ENCODE data around the gene ZRANB3. TPM values are rescaled to one million over a fixed set of nuclear protein-coding genes. Genes with fewer than 3 reads are reported as not detected.
A peak's percentile ranks its signal among the peaks of the same experiment; 100 is the strongest.

The ZRANB3 gene
- total RNA-seq, 1 experiment from 2014 or later, result 16.3 TPM

GRCh38 chr2:135187270-135187669 lies 343.7 kb downstream of the ZRANB3 start:
- no TSS peak for BruUV-seq (replicated peaks)

GRCh38 chr2:135186054-135186453 lies 345.0 kb downstream of the ZRANB3 start:
- no peak for DNase-seq (ENCODE audit: unreplicated experiment)
- no TSS peak for BruUV-seq (replicated peaks)
- Mint-ChIP-seq H3K27me3 (ENCODE audit: insufficient read depth, unreplicated experiment) (no peaks in the 10 kb centered on the region), H3K4me1 (ENCODE audit: insufficient read depth, unreplicated experiment) (no peaks in the 10 kb centered on the region), H3K36me3 (ENCODE audit: insufficient read depth, unreplicated experiment) (peaks cover 17% of the 10 kb centered on the region), H3K9me3 (ENCODE audit: unreplicated experiment) (no peaks in the 10 kb centered on the region), H3K27ac (ENCODE audit: low read depth, unreplicated experiment) (no peak overlapping the region), H3K4me3 (ENCODE audit: unreplicated experiment) (no peak overlapping the region)
- no peak for TF ChIP-seq CTCF (IDR thresholded peaks at IDR 0.05; ENCODE audit: unreplicated experiment)
- CTCF ChIA-PET, result no interaction called here
- intact Hi-C loops (cut with micrococcal nuclease), result no loop called here
- POLR2A ChIA-PET, result no interaction called here

More at GRCh38 chr2:135187270-135187669, 343.7 kb downstream of the ZRANB3 start:
- intact Hi-C loops (cut with micrococcal nuclease), result no loop called here
- TF ChIP-seq CTCF (IDR thresholded peaks at IDR 0.05; ENCODE audit: unreplicated experiment), result no peak
- Mint-ChIP-seq H3K27me3 (ENCODE audit: insufficient read depth, unreplicated experiment) (no peaks in the 10 kb centered on the region), H3K4me1 (ENCODE audit: insufficient read depth, unreplicated experiment) (no peaks in the 10 kb centered on the region), H3K27ac (ENCODE audit: low read depth, unreplicated experiment) (no peak overlapping the region), H3K36me3 (ENCODE audit: insufficient read depth, unreplicated experiment) (peaks cover 13% of the 10 kb centered on the region), H3K9me3 (ENCODE audit: unreplicated experiment) (no peaks in the 10 kb centered on the region), H3K4me3 (ENCODE audit: unreplicated experiment) (no peak overlapping the region)
- CTCF ChIA-PET, result interaction anchor here (0.6 to 0.9 kb wide), 2 partner anchors 37 to 761 kb away, joined by 3 to 6 read pairs; no protein-coding TSS in a partner anchor
- POLR2A ChIA-PET, result no interaction called here
- DNase-seq (ENCODE audit: unreplicated experiment), result no peak

GRCh38 chr2:135183822-135184221 lies 347.2 kb downstream of the ZRANB3 start:
- intact Hi-C loops (cut with micrococcal nuclease), result no loop called here
- H3K36me3 Mint-ChIP-seq (ENCODE audit: insufficient read depth, unreplicated experiment), result peaks cover 27% of the 10 kb centered on the region
- no peaks in the 10 kb centered on the region for H3K4me1 Mint-ChIP-seq (ENCODE audit: insufficient read depth, unreplicated experiment)
- POLR2A ChIA-PET, result no interaction called here
- H3K9me3 Mint-ChIP-seq (ENCODE audit: unreplicated experiment), result no peaks in the 10 kb centered on the region
- H3K27ac Mint-ChIP-seq (ENCODE audit: low read depth, unreplicated experiment), result no peak overlapping the region
- no peaks in the 10 kb centered on the region for H3K27me3 Mint-ChIP-seq (ENCODE audit: insufficient read depth, unreplicated experiment)
- TF ChIP-seq CTCF (IDR thresholded peaks at IDR 0.05; ENCODE audit: unreplicated experiment), result no peak
- H3K4me3 Mint-ChIP-seq (ENCODE audit: unreplicated experiment), result no peak overlapping the region
- CTCF ChIA-PET, result no interaction called here
- no TSS peak for BruUV-seq (replicated peaks)
- peak; percentile 11 for DNase-seq (ENCODE audit: unreplicated experiment)

- CTCF ChIA-PET, result interaction anchor here (0.6 to 1.0 kb wide), 2 partner anchors 70 to 99 kb away, joined by 3 read pairs; no protein-coding TSS in a partner anchor
- no peak for TF ChIP-seq CTCF (IDR thresholded peaks at IDR 0.05; ENCODE audit: unreplicated experiment)
- Mint-ChIP-seq H3K27me3 (ENCODE audit: insufficient read depth, unreplicated experiment) (no peaks in the 10 kb centered on the region), H3K9me3 (ENCODE audit: unreplicated experiment) (no peaks in the 10 kb centered on the region), H3K36me3 (ENCODE audit: insufficient read depth, unreplicated experiment) (peaks cover 22% of the 10 kb centered on the region), H3K27ac (ENCODE audit: low read depth, unreplicated experiment) (no peak overlapping the region), H3K4me1 (ENCODE audit: insufficient read depth, unreplicated experiment) (no peaks in the 10 kb centered on the region), H3K4me3 (ENCODE audit: unreplicated experiment) (no peak overlapping the region)
- no peak for DNase-seq (ENCODE audit: unreplicated experiment)
- intact Hi-C loops (cut with micrococcal nuclease), result no loop called here
- BruUV-seq (replicated peaks), result no TSS peak
- POLR2A ChIA-PET, result no interaction called here
Measured at GRCh38 chr2:135182601-135183000, 348.4 kb downstream of the ZRANB3 start.

All from MCF 10A (cell line).